Medulla oblongata (tissue), 1 donor: ENCODE data around the gene AFDN.

Source experiments
- DNase-seq: peaks from one replicate; pipeline ENCODE4 v3.0.0-alpha.2; 2015; ENCODE audit errors: extremely low spot score

AFDN gene

GRCh38 chr6:167796192-167796981 is 30.3 kb upstream of the AFDN start:
- peak; percentile 62 for DNase-seq

- DNase-seq, result no peak
Measured at GRCh38 chr6:167797011-167797471, 29.7 kb upstream of the AFDN start.

GRCh38 chr6:167797476-167798265 is 29.0 kb upstream of the AFDN start:
- no peak for DNase-seq

GRCh38 chr6:167798453-167798852 is 28.3 kb upstream of the AFDN start:
- no peak for DNase-seq

- DNase-seq, result peak; percentile 53
Measured at GRCh38 chr6:167799033-167799821, 27.5 kb upstream of the AFDN start.

GRCh38 chr6:167800549-167800948 is 26.2 kb upstream of the AFDN start:
- no peak for DNase-seq

GRCh38 chr6:167801263-167801662 is 25.4 kb upstream of the AFDN start:
- no peak for DNase-seq

GRCh38 chr6:167802339-167802738 is 24.4 kb upstream of the AFDN start:
- DNase-seq, result no peak

- no peak for DNase-seq
Measured at GRCh38 chr6:167803816-167804215, 22.9 kb upstream of the AFDN start.

GRCh38 chr6:167804281-167805013 is 22.3 kb upstream of the AFDN start:
- DNase-seq, result no peak

GRCh38 chr6:167805349-167806060 is 21.2 kb upstream of the AFDN start:
- no peak for DNase-seq

- DNase-seq, result no peak
Measured at GRCh38 chr6:167806061-167806700, 20.5 kb upstream of the AFDN start.

GRCh38 chr6:167807200-167807599 is 19.5 kb upstream of the AFDN start:
- no peak for DNase-seq

- no peak for DNase-seq
Measured at GRCh38 chr6:167807756-167808155, 19.0 kb upstream of the AFDN start.

- no peak for DNase-seq
Measured at GRCh38 chr6:167811040-167811439, 15.7 kb upstream of the AFDN start.

GRCh38 chr6:167811442-167812087 is 15.1 kb upstream of the AFDN start:
- no peak for DNase-seq

- no peak for DNase-seq
Measured at GRCh38 chr6:167812088-167812487, 14.6 kb upstream of the AFDN start.

- no peak for DNase-seq
Measured at GRCh38 chr6:167815296-167815980, 11.3 kb upstream of the AFDN start.

GRCh38 chr6:167817016-167817415 is 9.7 kb upstream of the AFDN start:
- DNase-seq, result no peak
